ENCODE measurements around the gene BSPRY.
A peak's percentile ranks its signal among the peaks of the same experiment; 100 is the strongest.
"Not testable (repeated sequence)": the region's sequence is repeated elsewhere in the genome, so short reads cannot be mapped to it uniquely, and the experiment has no call there.

BSPRY gene

DNA sequence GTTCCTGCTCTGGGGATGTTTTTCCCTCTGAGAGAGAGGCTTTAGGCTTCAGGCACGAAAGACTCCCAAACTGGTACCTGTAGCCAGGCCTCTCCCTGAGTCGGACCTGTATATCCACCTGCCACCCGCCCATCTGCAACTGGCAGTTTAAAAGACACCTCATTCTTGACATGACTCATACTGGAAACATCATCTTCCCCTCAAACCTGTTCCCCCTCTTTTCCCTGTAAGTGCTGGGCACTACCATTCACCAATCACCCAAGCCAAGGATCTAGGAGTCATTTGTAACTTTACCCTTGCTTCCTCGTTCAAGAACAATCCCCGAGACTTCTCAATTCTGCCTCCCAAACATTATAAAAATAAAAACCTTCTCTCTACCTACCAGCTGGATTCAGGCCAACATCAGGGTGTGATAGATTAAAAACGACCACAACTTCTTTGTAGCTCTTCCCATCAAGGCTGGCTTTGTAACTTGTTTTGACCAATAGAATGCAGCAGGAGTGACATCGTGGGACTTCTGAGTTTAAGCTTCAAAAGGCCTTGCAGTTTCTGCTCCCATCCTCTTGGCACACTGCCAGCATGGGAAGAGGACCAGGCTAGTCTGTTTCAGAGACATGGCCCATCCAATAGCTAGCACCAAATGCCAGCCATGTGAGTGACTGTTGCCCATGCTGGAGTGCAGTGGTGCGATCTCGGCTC, 7.5 kb upstream of the BSPRY start:
- peak; percentile 34 for DNase-seq

DNA sequence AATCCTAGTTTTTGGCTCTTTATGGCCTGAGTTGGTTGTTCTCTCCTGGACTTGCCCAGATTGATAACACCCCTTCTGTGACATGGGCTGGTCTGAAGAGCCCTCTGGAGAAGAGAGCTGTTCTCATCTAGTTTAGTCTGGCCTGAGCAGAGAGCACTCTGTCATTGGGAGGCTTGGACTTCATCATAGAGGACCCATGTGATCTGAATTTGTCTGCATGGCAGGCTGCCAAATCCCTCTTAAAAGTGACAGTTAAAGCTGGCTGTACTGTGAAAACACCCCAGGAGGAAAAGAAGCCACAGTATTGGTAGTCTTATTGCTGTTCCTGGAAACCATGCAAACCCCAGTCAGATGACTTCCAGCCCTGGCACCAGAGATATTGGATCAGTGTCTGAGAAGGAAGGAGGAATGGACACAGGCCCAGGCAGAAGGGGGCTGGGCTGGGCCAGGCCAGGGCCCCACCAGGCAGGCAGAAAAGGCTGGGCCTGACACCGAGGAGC, 5.6 kb upstream of the BSPRY start:
- DNase-seq = no peak

- DNase-seq = no peak
Observed at GRCh38 chr9:113345190-113345589, 4.2 kb upstream of the BSPRY start.

GRCh38 chr9:113345671-113346070, 3.7 kb upstream of the BSPRY start:
- DNase-seq = no peak

DNA sequence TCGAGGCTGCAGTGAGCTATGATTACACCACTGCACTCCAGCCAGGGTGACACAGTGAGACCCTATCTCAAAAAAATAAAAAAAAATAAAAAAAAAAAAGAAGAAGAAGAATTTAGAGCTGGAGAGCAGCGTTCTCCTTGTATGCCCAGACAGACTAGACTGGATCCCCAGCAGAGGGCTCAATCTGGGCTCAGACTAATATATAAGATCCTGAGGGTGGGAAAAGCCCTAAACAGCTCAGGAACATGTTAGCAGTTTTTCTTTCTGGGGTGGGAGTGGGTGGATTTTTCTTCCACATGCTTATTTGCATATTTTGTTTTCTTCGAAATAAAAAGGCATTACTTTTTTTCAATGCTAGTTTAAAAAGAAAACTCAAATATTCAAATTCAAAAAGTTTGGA, 904 bp upstream of the BSPRY start:
- no peak for DNase-seq

- no peak for DNase-seq
Observed at GRCh38 chr9:113349066-113349444, 286 bp upstream of the BSPRY start.

DNA sequence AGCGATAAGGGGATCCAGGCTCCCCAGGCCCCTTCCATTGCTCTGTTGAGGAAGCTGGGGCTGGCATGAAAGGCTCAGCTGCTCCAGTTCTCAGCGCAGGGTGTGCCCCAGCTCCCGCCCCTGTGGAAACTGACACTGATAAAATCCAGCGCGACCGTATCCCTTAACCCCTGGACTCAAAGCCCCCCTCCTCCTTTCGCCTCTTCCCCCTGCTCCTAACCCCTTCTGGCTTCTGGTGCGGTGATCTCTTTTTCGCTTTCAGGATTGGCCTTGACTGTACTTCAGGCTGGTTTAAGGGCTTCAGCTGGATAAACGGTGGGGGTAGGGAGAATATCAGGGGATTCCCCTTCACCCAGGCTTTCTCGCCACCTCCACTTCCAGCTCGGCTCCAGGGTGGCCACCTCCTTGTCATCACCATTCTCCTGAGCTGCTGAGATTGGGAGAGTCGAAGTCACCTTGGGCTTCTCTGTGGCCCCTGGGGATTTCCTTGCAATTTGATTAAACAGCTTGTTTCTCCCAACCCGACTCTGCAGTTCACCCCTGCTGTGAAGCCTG, 843 bp downstream of the BSPRY start:
- no peak for DNase-seq

DNA sequence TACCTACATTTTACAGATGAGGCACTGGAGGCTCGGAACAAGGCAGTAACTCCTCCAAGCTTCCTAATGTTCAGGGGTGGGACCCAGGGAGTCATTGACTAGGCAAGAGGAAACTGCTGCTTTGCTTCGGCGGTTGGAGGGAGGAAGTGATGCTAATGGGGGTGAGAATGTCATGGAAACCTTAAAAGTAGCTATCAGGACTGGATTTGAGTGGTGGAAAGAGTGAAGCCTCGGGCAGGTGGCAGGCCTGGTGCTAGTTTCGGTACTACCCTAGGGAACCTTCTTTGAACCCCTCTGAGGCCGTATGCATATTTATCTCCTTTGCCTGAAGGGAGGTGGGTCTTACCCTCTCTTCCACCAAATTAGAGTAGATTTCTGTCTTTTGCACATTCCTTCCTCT, 1.6 kb downstream of the BSPRY start:
- DNase-seq = peak; percentile 39

DNA sequence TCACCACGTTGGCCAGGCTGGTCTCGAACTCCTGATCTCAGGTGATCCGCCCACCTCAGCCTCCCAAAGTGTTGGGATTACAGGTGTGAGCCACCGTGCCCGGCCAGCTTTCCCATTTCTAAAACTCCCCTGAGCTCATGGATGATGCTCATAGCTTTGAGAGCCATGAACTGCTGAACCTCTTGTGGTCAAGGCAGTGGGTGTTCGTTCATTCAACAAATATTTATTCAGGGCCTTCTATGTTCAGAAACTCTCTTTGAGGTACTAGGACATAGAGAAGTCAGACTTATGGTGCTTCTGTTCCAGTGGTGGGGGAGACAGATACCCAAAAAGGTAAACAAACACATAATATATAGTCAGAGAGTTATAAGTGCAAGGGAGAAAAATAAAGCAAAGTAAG, 2.7 kb downstream of the BSPRY start:
- DNase-seq = no peak

- DNase-seq = no peak
Observed at GRCh38 chr9:113352411-113352810, 3.1 kb downstream of the BSPRY start.

DNA sequence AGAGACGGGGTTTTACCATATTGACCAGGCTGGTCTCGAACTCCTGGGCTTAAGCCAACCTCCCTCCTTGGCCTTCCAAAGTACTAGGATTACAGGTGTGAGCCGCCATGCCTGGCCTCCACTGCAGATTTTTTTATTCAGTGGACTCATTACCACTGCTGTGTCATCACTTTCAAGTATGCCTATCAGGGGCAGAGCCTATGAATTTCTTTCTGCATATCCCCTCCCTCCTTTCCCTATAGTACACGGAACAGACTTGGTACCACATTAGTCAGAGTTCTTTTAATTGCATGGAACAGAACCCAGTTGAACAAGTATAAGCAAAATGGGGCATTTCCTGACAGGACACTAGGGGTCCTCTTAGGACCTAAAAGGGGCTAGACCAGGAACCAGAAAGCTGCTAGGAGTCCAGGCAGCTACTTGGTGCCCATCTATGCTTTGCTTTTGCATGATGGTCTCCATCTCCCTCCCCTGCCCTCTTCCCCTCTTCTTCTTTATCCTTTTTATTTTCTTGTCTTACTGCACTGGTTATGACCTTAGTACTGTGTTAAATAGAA, 5.8 kb downstream of the BSPRY start:
- DNase-seq = no peak

DNA sequence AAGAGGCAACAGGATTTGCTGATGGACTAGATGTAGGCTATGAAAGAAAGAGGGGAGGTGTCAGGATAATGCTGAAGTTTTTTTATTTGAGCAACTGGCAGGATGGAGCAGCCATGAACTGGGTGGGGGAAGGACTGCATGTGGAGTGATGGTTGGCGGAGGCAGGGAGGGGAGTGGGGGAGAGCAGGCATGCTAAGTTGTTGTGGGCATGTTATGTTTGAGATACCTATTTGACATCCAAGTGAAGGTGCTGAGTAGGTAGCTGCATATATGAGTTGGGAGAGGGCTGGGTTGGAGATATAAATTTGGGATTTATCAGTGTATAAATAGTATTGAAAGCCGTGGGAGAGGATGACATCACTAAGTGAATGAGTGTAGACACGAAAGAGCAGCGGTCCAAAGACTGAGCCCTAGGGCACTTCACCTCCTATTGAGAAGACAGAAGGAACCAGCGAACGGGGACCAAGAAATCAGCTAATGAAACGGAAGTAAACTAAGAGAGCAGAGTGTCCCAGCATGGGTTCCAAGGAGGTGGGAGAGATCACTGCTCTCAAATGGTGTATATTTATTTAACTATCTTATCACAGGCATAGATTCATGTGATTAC, 7.4 kb downstream of the BSPRY start:
- no peak for DNase-seq

DNA sequence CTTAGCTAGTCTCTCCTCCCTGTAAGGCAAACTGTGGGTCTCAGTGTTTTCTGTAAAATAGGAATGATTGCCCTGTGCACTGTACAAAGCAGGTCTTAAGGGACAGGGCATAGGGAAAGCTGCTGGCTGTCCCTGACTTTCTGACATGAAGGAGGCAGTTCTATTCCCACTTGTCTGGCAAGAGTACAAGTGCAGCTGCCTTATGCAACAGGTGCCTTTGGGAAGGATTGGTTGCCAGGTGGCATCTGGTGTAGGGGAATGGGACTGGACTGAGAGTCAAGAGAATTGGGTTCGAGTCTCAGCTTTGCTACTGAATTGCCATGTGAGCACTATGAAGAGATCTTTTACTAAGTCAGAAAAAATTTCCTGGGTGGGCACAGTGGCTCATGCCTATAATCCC, 10.0 kb downstream of the BSPRY start:
- no peak for DNase-seq

DNA sequence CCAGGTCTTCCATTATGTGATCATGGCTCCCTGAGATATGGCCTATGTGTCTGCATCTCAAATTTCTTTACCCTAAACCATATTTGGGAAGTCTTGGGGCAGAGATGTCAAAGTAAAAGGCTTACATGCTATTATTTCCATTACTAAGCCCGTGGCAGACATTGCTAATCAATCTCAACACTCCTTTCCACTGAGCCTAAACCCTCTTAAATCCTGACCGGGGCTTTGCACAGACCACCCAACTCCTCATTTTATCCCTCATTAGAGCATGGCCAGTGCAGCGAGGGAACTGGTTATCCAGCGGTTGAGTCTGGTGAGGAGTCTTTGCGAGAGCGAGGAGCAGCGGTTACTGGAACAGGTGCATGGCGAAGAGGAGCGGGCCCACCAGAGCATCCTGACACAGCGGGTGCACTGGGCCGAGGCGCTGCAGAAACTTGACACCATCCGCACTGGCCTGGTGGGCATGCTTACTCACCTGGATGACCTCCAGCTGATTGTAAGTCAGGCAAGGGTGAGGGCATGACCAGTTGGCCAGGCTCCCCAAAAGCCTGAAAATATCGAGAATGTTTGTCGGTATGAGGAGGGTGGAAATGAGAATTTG, 11.0 kb downstream of the BSPRY start:
- no peak for DNase-seq

- DNase-seq = no peak
Observed at GRCh38 chr9:113361304-113362018, 12.1 kb downstream of the BSPRY start.

DNA sequence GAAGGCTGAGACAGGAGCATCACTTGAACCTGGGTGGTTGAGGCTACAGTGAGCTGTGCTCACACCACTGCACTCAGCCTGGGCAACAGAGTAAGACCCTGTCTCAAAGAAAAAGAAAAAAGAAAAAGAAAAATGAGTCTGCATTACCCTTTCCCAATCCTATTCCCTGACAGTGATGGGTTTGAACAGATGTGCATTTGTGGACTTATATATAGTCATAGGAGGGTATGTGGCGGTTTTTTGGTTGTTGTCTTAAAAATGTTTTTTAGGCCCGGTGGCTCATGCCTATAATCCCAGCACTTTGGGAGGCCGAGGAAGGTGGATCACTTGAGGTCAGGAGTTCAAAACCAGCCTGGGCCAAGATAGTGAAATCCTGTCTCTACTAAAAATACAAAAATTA, 14.0 kb downstream of the BSPRY start:
- DNase-seq = no peak

GRCh38 chr9:113364951-113365350, 15.6 kb downstream of the BSPRY start:
- no peak for DNase-seq

GRCh38 chr9:113365652-113366051, 16.3 kb downstream of the BSPRY start:
- not testable (repeated sequence) for DNase-seq

GRCh38 chr9:113368348-113368981, 19.1 kb downstream of the BSPRY start:
- no peak for DNase-seq

DNA sequence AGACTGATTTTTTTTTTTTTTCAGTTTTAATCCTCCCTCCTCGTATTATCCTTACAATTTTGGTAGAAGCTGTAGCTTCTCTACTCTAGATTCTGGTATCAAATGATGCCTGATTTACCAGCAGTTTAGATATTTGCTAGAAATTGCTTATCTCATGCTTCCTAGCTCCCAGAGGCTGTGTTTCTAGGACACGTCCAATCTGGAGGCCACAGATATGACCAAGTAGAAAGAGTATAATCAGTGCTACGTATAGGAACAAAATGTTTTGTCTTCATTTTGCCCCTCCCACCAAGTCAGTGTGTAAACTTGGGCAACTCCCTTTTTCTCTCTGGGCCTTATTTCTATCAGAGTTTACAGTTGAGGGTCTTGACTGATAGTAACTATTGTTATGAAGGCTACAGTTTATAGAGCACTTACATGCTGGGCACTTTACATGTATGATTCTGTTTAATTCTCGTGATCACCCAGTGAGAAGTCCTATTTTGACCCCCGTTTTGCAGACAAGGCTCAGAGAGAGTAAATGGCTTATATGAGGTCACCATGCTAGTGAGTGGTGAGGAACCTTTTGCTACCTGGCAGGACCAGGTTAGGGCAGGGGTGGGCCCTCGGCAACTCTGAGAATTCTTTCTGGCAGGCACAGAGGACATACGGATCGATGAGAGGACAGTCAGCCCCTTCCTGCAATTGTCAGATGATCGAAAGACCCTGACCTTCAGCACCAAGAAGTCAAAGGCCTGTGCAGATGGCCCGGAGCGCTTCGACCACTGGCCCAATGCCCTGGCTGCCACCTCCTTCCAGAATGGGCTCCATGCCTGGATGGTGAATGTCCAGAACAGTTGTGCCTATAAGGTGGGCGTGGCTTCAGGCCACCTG, 19.9 kb downstream of the BSPRY start:
- no peak for DNase-seq

GRCh38 chr9:113369855-113370140, 20.5 kb downstream of the BSPRY start:
- no peak for DNase-seq

GRCh38 chr9:113370806-113371325, 21.5 kb downstream of the BSPRY start:
- no peak for DNase-seq

All from CD4-positive, alpha-beta T cell treated with Interleukin-10 for 1 hour (primary cell).